IMR-90 (cell line): ENCODE measurements around the gene LRRC66. TPM values are rescaled to one million over a fixed set of nuclear protein-coding genes. Genes with fewer than 3 reads are reported as not detected.

ENCODE experiments used
- ATAC-seq: fragments of 200-7000 bp; cut with Tn5 transposase; 2 replicates; pipeline ENCODE4 v1.9.1; 2020; ENCODE audit warnings: low read depth, mild to moderate bottlenecking, moderate library complexity
- BruUV-seq: library from RNA; stranded (reverse); fragments of 400-500 nt; replicated peaks from 2 replicates; lab custom pipeline; 2021; lab: Mats Ljungman, UMichigan
- CTCF ChIA-PET: fragments of 300-600 bp; formaldehyde crosslinking; extraction: SDS; loops from one replicate; lab custom pipeline; 2021; ENCODE audit warnings: antibody characterized with exemption; lab: Yijun Ruan, JAX
- POLR2A ChIA-PET: fragments of 300-600 bp; sonication (Branson Sonifier 250); formaldehyde crosslinking; loops from one replicate; lab custom pipeline; 2022; ENCODE audit warnings: antibody characterized with exemption; ENCODE audit not compliant: unreplicated experiment; lab: Charles Lee
- DNase-seq: peaks from one replicate; pipeline ENCODE4 v3.0.0; 2013
- H2AFZ ChIP-seq: replicated peaks from 2 replicates; pipeline ENCODE3; 2013; ENCODE audit warnings: low read length, mild to moderate bottlenecking; ENCODE audit not compliant: poor library complexity
- H2AK5ac ChIP-seq: 2 replicates; pipeline ENCODE4 v1.6.1; 2013; ENCODE audit warnings: low read depth, low read length, inconsistent platforms
- H2AK9ac ChIP-seq: replicated peaks from 2 replicates; pipeline ENCODE3; 2013; ENCODE audit warnings: mild to moderate bottlenecking, low read depth, low read length, moderate library complexity; ENCODE audit not compliant: poor library complexity
- H2BK120ac ChIP-seq: 2 replicates; pipeline ENCODE4 v1.6.1; 2013; ENCODE audit warnings: low read depth, low read length, inconsistent platforms
- H2BK15ac ChIP-seq: 3 replicates; pipeline ENCODE4 v1.6.1; 2013; ENCODE audit warnings: low read depth, low read length, inconsistent platforms
- H2BK20ac ChIP-seq: 2 replicates; pipeline ENCODE4 v1.6.1; 2013; ENCODE audit warnings: low read depth, mild to moderate bottlenecking, inconsistent platforms, low read length, moderate library complexity
- H2BK5ac ChIP-seq: 2 replicates; pipeline ENCODE4 v1.6.1; 2013; ENCODE audit warnings: mild to moderate bottlenecking, low read depth, low read length, inconsistent platforms; ENCODE audit not compliant: poor library complexity, severe bottlenecking
- H3K14ac ChIP-seq: replicated peaks from 2 replicates; pipeline ENCODE4 v1.6.1; 2013; ENCODE audit warnings: low read depth, low read length, inconsistent platforms
- H3K18ac ChIP-seq: 2 replicates; pipeline ENCODE4 v1.6.1; 2013; ENCODE audit warnings: low read depth, low read length, control low read depth
- H3K23ac ChIP-seq: 2 replicates; pipeline ENCODE4 v1.6.1; 2013; ENCODE audit warnings: low read depth, low read length, inconsistent platforms
- H3K27ac ChIP-seq: 2 replicates; pipeline ENCODE4 v1.5.1; 2013; ENCODE audit warnings: mild to moderate bottlenecking, control low read depth, low read length; ENCODE audit not compliant: insufficient read depth
- H3K27me3 ChIP-seq: 2 replicates; pipeline ENCODE4 v1.6.1; 2013; ENCODE audit warnings: low read length; ENCODE audit not compliant: control insufficient read depth, insufficient read depth
- H3K36me3 ChIP-seq: 2 replicates; pipeline ENCODE4 v1.6.1; 2013; ENCODE audit warnings: low read length, mixed read lengths; ENCODE audit not compliant: control insufficient read depth, insufficient read depth
- H3K4ac ChIP-seq: 2 replicates; pipeline ENCODE4 v1.6.1; 2013; ENCODE audit warnings: low read depth, low read length, inconsistent platforms
- H3K4me1 ChIP-seq: 2 replicates; pipeline ENCODE4 v1.6.1; 2013; ENCODE audit warnings: low read length, mixed read lengths; ENCODE audit not compliant: control insufficient read depth, insufficient read depth
- H3K4me2 ChIP-seq: 2 replicates; pipeline ENCODE4 v1.6.1; 2013; ENCODE audit warnings: low read depth, mild to moderate bottlenecking, control low read depth, low read length, moderate library complexity
- H3K4me3 ChIP-seq: 2 replicates; pipeline ENCODE4 v1.5.1; 2013; ENCODE audit warnings: low read depth, mild to moderate bottlenecking, control low read depth, low read length, moderate library complexity; ENCODE audit not compliant: insufficient read depth
- H3K56ac ChIP-seq: 2 replicates; pipeline ENCODE4 v1.6.1; 2013; ENCODE audit warnings: low read length, inconsistent platforms; ENCODE audit not compliant: insufficient read depth; ENCODE audit errors: extremely low read depth
- H3K79me1 ChIP-seq, 2 experiments: 2 replicates each; pipeline ENCODE4 v1.6.1; 2013; ENCODE audit warnings: low read length in 2 of 2, inconsistent platforms in 1 of 2, low read depth in 1 of 2
- H3K9ac ChIP-seq: 2 replicates; pipeline ENCODE4 v1.6.1; 2013; ENCODE audit warnings: low read depth, low read length, control low read depth
- H3K9me1 ChIP-seq: 2 replicates; pipeline ENCODE4 v1.6.1; 2013; ENCODE audit warnings: low read length, inconsistent platforms; ENCODE audit not compliant: insufficient read depth
- H3K9me3 ChIP-seq: 2 replicates; pipeline ENCODE4 v1.6.1; 2013; ENCODE audit warnings: low read length; ENCODE audit not compliant: control insufficient read depth, insufficient read depth
- H4K20me1 ChIP-seq: 2 replicates; pipeline ENCODE4 v1.6.1; 2013; ENCODE audit warnings: low read length, inconsistent platforms; ENCODE audit not compliant: insufficient read depth
- H4K5ac ChIP-seq: 2 replicates; pipeline ENCODE4 v1.6.1; 2013; ENCODE audit warnings: mild to moderate bottlenecking, low read depth, low read length, control low read depth
- H4K8ac ChIP-seq, 2 experiments: 2 replicates each; pipeline ENCODE4 v1.6.1; 2013; ENCODE audit warnings: low read depth in 2 of 2, low read length in 2 of 2, control low read depth in 1 of 2, inconsistent platforms in 1 of 2
- H4K91ac ChIP-seq: 2 replicates; pipeline ENCODE4 v1.6.1; 2013; ENCODE audit warnings: low read depth, low read length, inconsistent platforms; ENCODE audit not compliant: insufficient read depth
- BHLHE40 ChIP-seq: fragments of 150-350 bp; IDR thresholded peaks from 2 replicates; pipeline ENCODE4 v1.6.1; 2016; ENCODE audit warnings: mild to moderate bottlenecking, low read depth, low read length
- CEBPB ChIP-seq: IDR thresholded peaks from 2 replicates; pipeline ENCODE4 v1.6.1; 2012; ENCODE audit warnings: low read depth, low read length, improper control_type of control experiment
- CHD1 ChIP-seq: IDR thresholded peaks from 2 replicates; pipeline ENCODE4 v1.6.1; 2012; ENCODE audit warnings: low read depth, low read length, improper control_type of control experiment
- CTCF ChIP-seq: conservative IDR thresholded peaks from 2 replicates; pipeline ENCODE4 v1.5.1; 2012; ENCODE audit warnings: mild to moderate bottlenecking, low read depth, low read length, improper control_type of control experiment
- ELK1 ChIP-seq: fragments of 150-350 bp; IDR thresholded peaks from 2 replicates; pipeline ENCODE4 v1.6.1; 2016; ENCODE audit warnings: low read depth, mild to moderate bottlenecking, low read length, moderate library complexity, borderline replicate concordance
- FOS ChIP-seq: fragments of 150-350 bp; IDR thresholded peaks from 2 replicates; pipeline ENCODE4 v1.6.1; 2016; ENCODE audit warnings: low read depth, low read length
- MAFK ChIP-seq: IDR thresholded peaks from 2 replicates; pipeline ENCODE4 v1.6.1; 2012; ENCODE audit warnings: low read depth, low read length, improper control_type of control experiment
- MAZ ChIP-seq: IDR thresholded peaks from 2 replicates; pipeline ENCODE4 v1.6.1; 2012; ENCODE audit warnings: low read depth, mild to moderate bottlenecking, low read length, improper control_type of control experiment, moderate library complexity, borderline replicate concordance
- MXI1 ChIP-seq: IDR thresholded peaks from 2 replicates; pipeline ENCODE4 v1.6.1; 2012; ENCODE audit warnings: low read depth, mild to moderate bottlenecking, low read length, moderate library complexity, borderline replicate concordance
- NFE2L2 ChIP-seq: fragments of 150-350 bp; IDR thresholded peaks from 2 replicates; pipeline ENCODE4 v1.6.1; 2016; ENCODE audit warnings: low read depth, mild to moderate bottlenecking, low read length
- POLR2A ChIP-seq: IDR thresholded peaks from 2 replicates; pipeline ENCODE4 v1.6.1; 2012; ENCODE audit warnings: mild to moderate bottlenecking, low read depth, low read length
- RAD21 ChIP-seq: IDR thresholded peaks from 2 replicates; pipeline ENCODE4 v1.6.1; 2012; ENCODE audit warnings: low read length, improper control_type of control experiment
- RCOR1 ChIP-seq: IDR thresholded peaks from 2 replicates; pipeline ENCODE4 v1.6.1; 2012; ENCODE audit warnings: mild to moderate bottlenecking, low read length, improper control_type of control experiment; ENCODE audit not compliant: insufficient replicate concordance
- RFX5 ChIP-seq: IDR thresholded peaks from 2 replicates; pipeline ENCODE4 v1.8.0; 2012; ENCODE audit warnings: low read depth, mild to moderate bottlenecking, low read length, moderate library complexity
- SMC3 ChIP-seq: fragments of 150-350 bp; IDR thresholded peaks from 2 replicates; pipeline ENCODE4 v1.6.1; 2016; ENCODE audit warnings: low read depth, mild to moderate bottlenecking, antibody characterized with exemption, low read length, moderate library complexity
- USF2 ChIP-seq: fragments of 150-350 bp; IDR thresholded peaks from 2 replicates; pipeline ENCODE4 v1.6.1; 2017; ENCODE audit warnings: mild to moderate bottlenecking, antibody characterized with exemption, low read length, low read depth
- WGBS, 2 experiments: methylation state at CpG; one replicate each; pipeline versions ENCODE4 v1.1.5 to v1.1.7; 2013; ENCODE audit warnings: missing lambda C conversion rate in 2 of 2; ENCODE audit not compliant: insufficient read length in 1 of 2; ENCODE audit errors: extremely low coverage in 2 of 2; 5-methylcytosine and 5-hydroxymethylcytosine counted together
- dilution Hi-C: fragments of 300-500 bp; cut with HindIII; formaldehyde crosslinking; loops from one replicate; pipeline ENCODE4 v1.14.3; 2018; ENCODE audit warnings: low sequenced_read_pairs; ENCODE audit not compliant: unreplicated experiment
- in situ Hi-C: fragments of 300-500 bp; cut with MboI; formaldehyde crosslinking; loops from 3 replicates; pipeline ENCODE4 v1.14.3; 2019; ENCODE audit warnings: low sequenced_read_pairs, inconsistent platforms, mixed read lengths
- intact Hi-C: fragments of 100-400 bp; cut with micrococcal nuclease; formaldehyde crosslinking; loops from 2 replicates; pipeline ENCODE4 v1.10.0; 2022
- polyA plus RNA-seq, 3 experiments: library from polyadenylated mRNA; depleted of rRNA; stranded (reverse); fragments of >200 nt; gene quantifications; 2 replicates each; pipeline ENCODE4 v1.2.3, GENCODE V29; 2012; ENCODE audit warnings: low replicate concordance in 1 of 3
- total RNA-seq: library from RNA; depleted of rRNA; stranded (reverse); fragments of >200 nt; gene quantifications from 2 replicates; pipeline ENCODE4 v1.2.3, GENCODE V29; 2012

Gene LRRC66
- total and polyA plus RNA-seq, 2 of the 4 experiments (the other 2 are of a cell fraction), result 0.09 to 0.18 TPM

- Histone ChIP-seq H3K9me1 (0 out of 2 replicates have a peak, but pooled peaks cover 2% of the 10 kb centered on the region), H2BK120ac (peak overlapping the region; percentile 46; the same call in 1 of the 2 replicates), H3K79me1 (no peaks in the 10 kb centered on the region), H3K18ac (peak overlapping the region; percentile 72; the same call in 1 of the 2 replicates), H3K4me2 (no peak overlapping the region), H3K23ac (no peak overlapping the region), H2BK20ac (no peak overlapping the region), H4K5ac (no peak overlapping the region), H4K8ac (no peak overlapping the region), H3K4ac (no peak overlapping the region), H4K91ac (no peak overlapping the region), H2BK5ac (no peak overlapping the region), H4K20me1 (no peaks in the 10 kb centered on the region), H3K56ac (no peak overlapping the region), H2AK9ac (no peak overlapping the region), H3K14ac (no peak overlapping the region), H3K9ac (no peak overlapping the region), H3K27ac (no peak overlapping the region), H3K9me3 (no peaks in the 10 kb centered on the region), H2BK15ac (no peak overlapping the region), H3K4me3 (no peak overlapping the region), H3K27me3 (no peaks in the 10 kb centered on the region), H3K4me1 (peaks cover 4% of the 10 kb centered on the region; the same call in 1 of the 2 replicates), H2AFZ (no peak overlapping the region), H2AK5ac (no peak overlapping the region), H3K36me3 (no peaks in the 10 kb centered on the region)
- no peak for TF ChIP-seq MAFK
- TF ChIP-seq USF2, result no peak
- TF ChIP-seq POLR2A, result no peak
- TF ChIP-seq ELK1, result no peak
- TF ChIP-seq CEBPB, result no peak
- TF ChIP-seq FOS, result no peak
- no peak for TF ChIP-seq SMC3
- no peak for TF ChIP-seq CHD1
- no peak for TF ChIP-seq NFE2L2
- no peak for TF ChIP-seq CTCF
- no peak for TF ChIP-seq RFX5
- no peak for TF ChIP-seq BHLHE40
- no peak for TF ChIP-seq MAZ
- no peak for TF ChIP-seq MXI1
- TF ChIP-seq RCOR1, result no peak
- no peak for TF ChIP-seq RAD21
- dilution Hi-C loops (no loop called here), in situ Hi-C loops (no loop called here), intact Hi-C loops (loop anchor here (10.0 kb wide), 1 partner anchor 65 kb away; no protein-coding TSS in a partner anchor)
- DNase-seq (peak; percentile 46), ATAC-seq (no peak)
- ChIA-PET POLR2A (no interaction called here), CTCF (no interaction called here)
- BruUV-seq, result no TSS peak
- WGBS, 2 experiments, result no CpG with 5 or more reads among the region's 3 CpGs
Observed at GRCh38 chr4:52059372-52059771, 39.2 kb upstream of the LRRC66 start.
